WTC11 (cell line): ENCODE results near the gene G0S2.

ENCODE experiments used
- ARID4B ChIP-seq: sonication (generic); formaldehyde crosslinking; IDR thresholded peaks from 2 replicates; pipeline ENCODE4 v1.8.0; 2023; ENCODE audit warnings: missing genetic modification reagents, mild to moderate bottlenecking, borderline replicate concordance
- CTCF ChIP-seq: fragments of 200-600 bp; IDR thresholded peaks from 2 replicates; pipeline ENCODE4 v1.8.0; 2022; ENCODE audit warnings: antibody characterized with exemption
- PREB ChIP-seq: sonication (generic); formaldehyde crosslinking; IDR thresholded peaks from 2 replicates; pipeline ENCODE4 v1.8.1; 2022; ENCODE audit warnings: mild to moderate bottlenecking, missing genetic modification reagents, moderate library complexity, borderline replicate concordance

GRCh38 chr1:209675565-209676154, 448 bp downstream of the G0S2 start:
- TF ChIP-seq PREB (no peak), CTCF (no peak), ARID4B (CRISPR knock-in tag) (no peak)
